ENCODE results near the gene ZSCAN10.

DNA sequence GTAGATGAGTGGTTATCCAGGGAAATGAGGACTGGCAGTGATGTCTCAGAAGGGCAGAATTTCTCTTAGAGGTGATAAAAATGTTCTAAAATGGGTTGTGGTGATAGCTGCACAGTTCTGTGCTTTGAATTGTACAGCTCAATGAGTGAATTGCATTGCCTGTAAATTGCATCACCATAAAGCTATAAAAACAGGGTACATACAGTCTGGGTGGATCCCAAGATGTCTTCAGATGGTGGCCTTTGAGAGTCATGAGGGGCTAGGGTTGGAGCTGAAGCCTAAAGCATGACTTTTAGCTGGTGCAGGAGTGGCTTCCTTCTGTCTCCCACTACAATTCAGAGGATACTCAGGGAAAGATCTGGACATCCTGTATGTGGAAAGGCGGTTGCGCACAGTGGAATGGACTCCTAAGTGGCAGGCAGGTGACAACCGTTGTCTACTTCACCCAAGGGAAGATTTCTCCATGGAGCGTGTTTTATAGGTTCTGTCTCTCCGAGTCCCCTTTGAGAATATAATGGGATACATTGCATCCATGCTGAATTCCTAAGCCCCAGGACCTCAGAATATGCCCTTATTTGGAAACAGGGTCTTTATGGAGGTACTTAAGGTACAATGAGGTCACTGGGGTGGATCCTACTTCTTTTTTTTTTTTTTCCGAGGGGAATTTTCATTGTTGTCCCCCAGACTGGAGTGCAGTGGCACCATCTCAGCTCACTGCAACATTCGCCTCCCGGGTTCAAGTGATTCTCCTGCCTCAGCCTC is 35.3 kb downstream of the ZSCAN10 start:
- TF ChIP-seq CTCF (optimal IDR thresholded peaks at IDR 0.05 in 1 of 3, IDR thresholded peaks at IDR 0.05 in 1 of 3, conservative IDR thresholded peaks at IDR 0.05 in 1 of 3; ENCODE audit: extremely low read depth in 1 of 3, insufficient read depth in 2 of 3, low read length in 3 of 3), result no peak
- TF ChIP-seq EZH2 (IDR thresholded peaks at IDR 0.05; ENCODE audit: low read length), result no peak

Measured in keratinocyte (primary cell).